Suprapubic skin (tissue), 4 donors: ENCODE measurements around the gene ARHGAP40. TPM values are rescaled to one million over a fixed set of nuclear protein-coding genes. Genes with fewer than 3 reads are reported as not detected.

ENCODE experiments used
- DNase-seq, 2 donors: peaks; one replicate each; pipeline ENCODE4 v3.0.0-alpha.2; 2019; ENCODE audit warnings: low spot score in 2 of 2
- H3K27ac ChIP-seq: fragments of 200-600 bp; sonication (generic); one replicate; pipeline ENCODE4 v1.5.1; 2019
- H3K27me3 ChIP-seq: fragments of 200-600 bp; sonication (generic); one replicate; pipeline ENCODE4 v1.5.1; 2019
- H3K36me3 ChIP-seq: fragments of 200-600 bp; sonication (generic); one replicate; pipeline ENCODE4 v1.5.1; 2019
- H3K4me1 ChIP-seq: fragments of 200-600 bp; sonication (generic); one replicate; pipeline ENCODE4 v1.5.1; 2019
- H3K4me3 ChIP-seq: fragments of 200-600 bp; sonication (generic); one replicate; pipeline ENCODE4 v1.5.1; 2019; ENCODE audit warnings: mild to moderate bottlenecking
- H3K9me3 ChIP-seq: fragments of 200-600 bp; sonication (generic); one replicate; pipeline ENCODE4 v1.5.1; 2019
- EP300 ChIP-seq: sonication (generic); formaldehyde crosslinking; IDR thresholded peaks from one replicate; pipeline ENCODE4 v1.6.1; 2017; ENCODE audit warnings: antibody characterized with exemption
- POLR2A ChIP-seq, 2 donors: fragments of 450-650 bp; IDR thresholded peaks; one replicate each; pipeline ENCODE4 v1.6.1; 2017; ENCODE audit warnings: antibody characterized with exemption in 2 of 2, mild to moderate bottlenecking in 2 of 2, moderate library complexity in 2 of 2
- POLR2AphosphoS5 ChIP-seq, 3 donors: sonication (generic); formaldehyde crosslinking; IDR thresholded peaks; one replicate each; pipeline ENCODE4 v1.6.1; 2017; ENCODE audit warnings: antibody characterized with exemption in 3 of 3
- whole genome bisulfite sequencing: methylation state at CpG from one replicate; pipeline ENCODE4 v1.1.5; 2018; 5-methylcytosine and 5-hydroxymethylcytosine counted together
- total RNA-seq, 4 donors: library from RNA; depleted of rRNA; stranded (reverse); fragments of >200 nt; gene quantifications; one replicate each; pipeline ENCODE4 v1.1.0, GENCODE V29; 2016
- TF ChIP-seq, protein P1 (sequence below), 2 donors: fragments of 200-600 bp in 1 of 2; fragments of 450-650 bp in 1 of 2; sonication (generic) in 1 of 2; IDR thresholded peaks; one replicate each; pipeline ENCODE4 v1.5.1; 2016 to 2019; ENCODE audit warnings: antibody characterized with exemption in 2 of 2, mild to moderate bottlenecking in 1 of 2, moderate library complexity in 1 of 2

Gene ARHGAP40
- total RNA-seq, 4 donors from 2014 or later: 30.2 to 139 (median 74.5) TPM

DNA sequence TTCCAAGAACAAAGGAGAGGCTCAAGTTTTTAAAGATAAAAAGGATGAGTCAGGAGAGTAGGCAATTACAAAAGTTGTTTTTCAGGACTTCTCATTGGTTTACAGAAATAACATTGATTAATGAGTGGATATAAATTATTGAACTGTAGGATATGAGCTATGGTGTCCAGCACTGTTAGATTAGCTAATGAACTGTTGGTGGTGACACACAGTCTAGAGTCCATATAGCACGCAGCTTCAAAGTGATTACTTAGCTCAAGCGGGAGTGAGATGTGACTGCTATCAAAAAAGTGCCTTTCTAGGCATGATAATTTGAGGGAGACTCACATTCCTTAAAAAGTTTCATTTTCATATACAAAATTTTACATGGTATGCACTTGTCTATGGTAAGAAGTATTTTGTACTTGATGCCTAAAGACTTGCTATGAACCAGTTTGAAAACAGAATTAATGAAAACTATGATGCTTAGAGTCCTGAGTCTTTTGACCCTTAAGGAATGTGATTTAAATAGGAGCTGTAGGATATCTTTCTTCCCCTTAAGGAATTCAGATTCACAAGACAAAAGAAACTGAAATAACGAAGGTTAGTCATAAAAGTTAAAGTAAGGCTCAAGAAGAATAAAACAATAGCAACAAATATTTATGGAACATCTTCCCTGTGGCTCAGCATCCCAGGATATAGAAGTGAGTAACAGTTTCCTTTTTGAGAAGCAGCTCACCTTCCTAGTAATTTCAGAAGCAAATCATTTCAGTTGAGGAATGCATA is 42.8 kb upstream of the ARHGAP40 start:
- Histone ChIP-seq H3K27me3 (no peaks in the 10 kb centered on the region), H3K4me3 (no peak overlapping the region), H3K9me3 (no peaks in the 10 kb centered on the region), H3K27ac (no peak overlapping the region), H3K36me3 (peaks cover 75% of the 10 kb centered on the region), H3K4me1 (no peaks in the 10 kb centered on the region)
- DNase-seq: no peak
- 99% methylated on average over 3 of the region's 3 CpGs for WGBS
- TF ChIP-seq EP300: no peak
- no peak for TF ChIP-seq POLR2AphosphoS5 (IDR thresholded peaks at IDR 0.05)
- no peak for TF ChIP-seq POLR2A (IDR thresholded peaks at IDR 0.05)
- TF ChIP-seq, protein P1, sequence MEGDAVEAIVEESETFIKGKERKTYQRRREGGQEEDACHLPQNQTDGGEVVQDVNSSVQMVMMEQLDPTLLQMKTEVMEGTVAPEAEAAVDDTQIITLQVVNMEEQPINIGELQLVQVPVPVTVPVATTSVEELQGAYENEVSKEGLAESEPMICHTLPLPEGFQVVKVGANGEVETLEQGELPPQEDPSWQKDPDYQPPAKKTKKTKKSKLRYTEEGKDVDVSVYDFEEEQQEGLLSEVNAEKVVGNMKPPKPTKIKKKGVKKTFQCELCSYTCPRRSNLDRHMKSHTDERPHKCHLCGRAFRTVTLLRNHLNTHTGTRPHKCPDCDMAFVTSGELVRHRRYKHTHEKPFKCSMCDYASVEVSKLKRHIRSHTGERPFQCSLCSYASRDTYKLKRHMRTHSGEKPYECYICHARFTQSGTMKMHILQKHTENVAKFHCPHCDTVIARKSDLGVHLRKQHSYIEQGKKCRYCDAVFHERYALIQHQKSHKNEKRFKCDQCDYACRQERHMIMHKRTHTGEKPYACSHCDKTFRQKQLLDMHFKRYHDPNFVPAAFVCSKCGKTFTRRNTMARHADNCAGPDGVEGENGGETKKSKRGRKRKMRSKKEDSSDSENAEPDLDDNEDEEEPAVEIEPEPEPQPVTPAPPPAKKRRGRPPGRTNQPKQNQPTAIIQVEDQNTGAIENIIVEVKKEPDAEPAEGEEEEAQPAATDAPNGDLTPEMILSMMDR (IDR thresholded peaks at IDR 0.05): no peak

DNA sequence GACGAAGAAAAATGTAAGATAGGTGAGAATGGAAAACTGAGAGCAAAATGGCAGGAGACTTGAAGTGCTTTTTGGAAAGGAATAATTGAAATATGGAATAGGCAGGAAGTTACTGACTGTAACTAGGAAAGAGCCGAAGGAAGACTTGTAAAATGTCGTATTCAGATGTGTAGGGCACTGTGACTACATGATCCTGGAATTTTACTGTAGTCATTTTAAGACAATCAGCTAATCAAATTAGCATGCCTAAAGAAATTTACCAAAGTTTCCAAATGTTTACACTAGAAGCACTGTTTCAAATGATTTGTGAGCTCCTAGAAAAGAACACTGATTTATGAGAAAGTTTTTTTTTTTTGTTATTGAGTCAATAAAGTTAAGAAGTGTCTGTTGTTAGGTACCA is 41.8 kb upstream of the ARHGAP40 start:
- WGBS: 83% methylated on average over 3 of the region's 3 CpGs
- H3K36me3 ChIP-seq: peaks cover 74% of the 10 kb centered on the region

DNA sequence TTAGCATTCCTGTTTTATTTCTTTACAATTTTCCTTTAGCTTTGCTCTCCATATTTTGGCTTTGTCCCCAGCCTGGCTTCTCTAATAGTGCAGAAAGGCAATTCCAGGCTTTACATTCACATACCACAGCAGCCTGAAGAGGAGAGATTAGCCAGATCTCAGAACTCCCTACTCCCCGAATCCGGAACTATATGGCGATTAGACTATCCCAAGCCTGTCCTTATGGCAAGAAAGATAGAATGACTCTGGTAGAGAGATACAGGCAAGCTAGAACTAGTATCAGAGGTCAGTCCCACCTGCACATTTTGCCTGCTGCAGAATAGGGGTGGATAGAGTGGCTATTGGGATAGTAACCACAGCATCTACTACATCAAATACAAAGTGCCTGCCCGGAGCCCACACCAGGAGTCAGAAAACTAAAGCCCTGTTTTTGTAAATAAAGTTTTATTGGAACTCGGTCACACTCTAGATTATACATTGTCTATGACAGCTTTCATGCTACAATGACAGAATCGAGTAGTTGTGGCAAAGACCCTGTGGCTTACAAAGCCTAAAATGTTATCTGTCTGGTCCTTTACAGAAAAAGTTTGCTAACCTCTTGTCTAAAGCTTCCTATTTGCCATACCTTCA is 37.7 kb upstream of the ARHGAP40 start:
- Histone ChIP-seq H3K27me3 (no peaks in the 10 kb centered on the region), H3K36me3 (peaks cover 75% of the 10 kb centered on the region)
- 97% methylated on average over 6 of the region's 6 CpGs for WGBS

More for the DNA sequence above, 41.8 kb upstream of the ARHGAP40 start:
- DNase-seq: no peak
- H3K4me3 ChIP-seq: no peak overlapping the region
- no peaks in the 10 kb centered on the region for H3K9me3 ChIP-seq
- no peak overlapping the region for H3K27ac ChIP-seq
- H3K4me1 ChIP-seq: no peaks in the 10 kb centered on the region
- no peak for TF ChIP-seq POLR2A (IDR thresholded peaks at IDR 0.05)
- no peak for TF ChIP-seq EP300
- TF ChIP-seq, protein P1 (IDR thresholded peaks at IDR 0.05): no peak
- TF ChIP-seq POLR2AphosphoS5 (IDR thresholded peaks at IDR 0.05): no peak
- no peaks in the 10 kb centered on the region for H3K27me3 ChIP-seq

DNA sequence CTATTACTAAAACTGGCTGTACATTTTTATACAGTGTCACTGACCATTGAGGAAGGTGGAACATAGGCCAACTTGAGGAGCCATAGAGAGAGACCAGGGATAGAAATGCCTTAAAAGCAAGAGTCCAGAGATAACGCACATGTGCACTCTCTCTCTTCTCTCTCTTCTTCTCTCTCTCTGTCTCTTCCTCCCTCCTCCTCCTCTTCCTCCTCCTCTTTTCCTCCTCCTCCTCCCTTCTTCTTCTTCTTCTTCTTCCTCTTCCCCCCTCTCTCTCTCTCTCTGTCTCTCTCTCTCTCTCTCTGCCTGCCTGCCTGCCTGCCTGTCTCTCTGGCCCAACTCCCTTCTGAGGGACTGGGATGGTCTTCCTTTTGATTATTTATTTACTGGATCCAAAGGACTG is 36.9 kb upstream of the ARHGAP40 start:
- no peaks in the 10 kb centered on the region for H3K27me3 ChIP-seq
- no peak overlapping the region for H3K4me3 ChIP-seq
- no peaks in the 10 kb centered on the region for H3K9me3 ChIP-seq
- WGBS: 100% methylated on average over 1 of the region's 1 CpG
- H3K27ac ChIP-seq: no peak overlapping the region
- H3K4me1 ChIP-seq: no peaks in the 10 kb centered on the region
- peaks cover 75% of the 10 kb centered on the region for H3K36me3 ChIP-seq
- DNase-seq: no peak
- TF ChIP-seq, protein P1 (IDR thresholded peaks at IDR 0.05): no peak
- TF ChIP-seq EP300: no peak
- TF ChIP-seq POLR2AphosphoS5 (IDR thresholded peaks at IDR 0.05): no peak
- no peak for TF ChIP-seq POLR2A (IDR thresholded peaks at IDR 0.05)

More for the DNA sequence above, 37.7 kb upstream of the ARHGAP40 start:
- Histone ChIP-seq H3K9me3 (no peaks in the 10 kb centered on the region), H3K27ac (no peak overlapping the region), H3K4me3 (no peak overlapping the region), H3K4me1 (no peaks in the 10 kb centered on the region)
- no peak for TF ChIP-seq POLR2A (IDR thresholded peaks at IDR 0.05)
- TF ChIP-seq EP300: no peak
- no peak for TF ChIP-seq POLR2AphosphoS5 (IDR thresholded peaks at IDR 0.05)
- TF ChIP-seq, protein P1 (IDR thresholded peaks at IDR 0.05): no peak
- no peak for DNase-seq

DNA sequence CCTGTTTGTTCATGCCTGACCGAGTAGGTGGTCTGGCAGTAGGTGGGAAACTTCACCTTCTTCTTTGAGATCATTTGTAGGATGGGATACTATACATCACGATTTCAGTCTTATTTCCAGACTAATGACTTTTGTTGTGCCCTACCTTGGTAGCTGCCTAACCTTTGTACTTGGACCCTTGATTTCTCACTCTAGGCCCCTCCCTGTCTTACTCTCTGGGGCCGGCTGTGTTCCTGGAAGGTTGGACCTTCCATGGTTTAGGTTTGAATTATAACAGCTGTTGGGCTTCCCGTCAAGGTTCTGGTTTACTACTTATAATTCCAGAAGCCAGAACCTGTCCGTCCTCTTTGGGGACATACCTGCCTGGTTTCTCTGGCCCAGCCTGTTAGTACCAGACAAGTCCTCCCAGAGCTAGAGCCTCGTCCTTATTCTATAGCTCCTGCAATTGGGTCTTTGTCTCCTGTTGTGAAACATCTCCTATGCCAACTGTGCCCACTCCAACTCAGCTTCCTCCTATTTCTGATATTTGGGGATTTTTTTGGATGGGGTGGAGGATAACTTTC is 35.5 kb upstream of the ARHGAP40 start:
- Histone ChIP-seq H3K4me3 (no peak overlapping the region), H3K4me1 (peaks cover 3% of the 10 kb centered on the region), H3K27ac (no peak overlapping the region), H3K27me3 (no peaks in the 10 kb centered on the region), H3K9me3 (no peaks in the 10 kb centered on the region), H3K36me3 (peaks cover 77% of the 10 kb centered on the region)
- TF ChIP-seq, protein P1 (IDR thresholded peaks at IDR 0.05): no peak
- TF ChIP-seq EP300: no peak
- no peak for TF ChIP-seq POLR2AphosphoS5 (IDR thresholded peaks at IDR 0.05)
- no peak for TF ChIP-seq POLR2A (IDR thresholded peaks at IDR 0.05)
- 86% methylated on average over 6 of the region's 6 CpGs for WGBS
- DNase-seq: no peak
